Upper lobe of left lung (tissue), 4 donors: ENCODE results near the gene ZNF385B.

Experiments used
- CTCF ChIP-seq, 6 experiments: fragments of 450-650 bp in 4 of 6; fragments of 200-600 bp in 2 of 6; sonication (generic) in 2 of 6; IDR thresholded peaks; one replicate each; pipeline ENCODE4 v1.5.1; 2016 to 2019; ENCODE audit warnings: antibody characterized with exemption in 6 of 6
- EP300 ChIP-seq, 4 donors: sonication (generic); formaldehyde crosslinking; IDR thresholded peaks; one replicate each; pipeline ENCODE4 v1.5.1; 2017; ENCODE audit warnings: antibody characterized with exemption in 4 of 4, control low read depth in 2 of 4
- POLR2A ChIP-seq, 4 donors: fragments of 450-650 bp; IDR thresholded peaks; one replicate each; pipeline ENCODE4 v1.5.1; 2016 to 2017; ENCODE audit warnings: antibody characterized with exemption in 4 of 4, mild to moderate bottlenecking in 2 of 4
- POLR2AphosphoS5 ChIP-seq, 2 donors: sonication (generic); formaldehyde crosslinking; IDR thresholded peaks; one replicate each; pipeline ENCODE4 v1.5.1; 2017; ENCODE audit warnings: antibody characterized with exemption in 2 of 2

- TF ChIP-seq CTCF (IDR thresholded peaks at IDR 0.05), result no peak
- TF ChIP-seq POLR2A (IDR thresholded peaks at IDR 0.05), result no peak
- no peak for TF ChIP-seq POLR2AphosphoS5 (IDR thresholded peaks at IDR 0.05)
- TF ChIP-seq EP300 (IDR thresholded peaks at IDR 0.05), result no peak
Observed at GRCh38 chr2:179470089-179470488, 391.3 kb downstream of the ZNF385B start.
